Heart right ventricle (tissue), 16 donors: Measurements from ENCODE around the gene MEX3C. TPM values are rescaled to one million over a fixed set of nuclear protein-coding genes. Genes with fewer than 3 reads are reported as not detected.

Experiments
- ATAC-seq, 8 donors: fragments of 200-7000 bp; cut with Tn5 transposase; one replicate each; pipeline ENCODE4 v1.9.1; 2020; ENCODE audit warnings: mild to moderate bottlenecking in 8 of 8, moderate library complexity in 8 of 8, moderate number of reproducible peaks in 1 of 8
- DNase-seq, 2 donors: peaks; one replicate each; pipeline ENCODE4 v3.0.0-alpha.2; 2020
- H3K27ac ChIP-seq, 10 donors: fragments of 200-600 bp; sonication (generic) in 2 of 10; one replicate each; pipeline versions ENCODE4 v1.5.0 to v1.8.0; 2020 to 2022; ENCODE audit warnings: mild to moderate bottlenecking in 3 of 10
- H3K27me3 ChIP-seq, 7 donors: fragments of 200-600 bp; one replicate each; pipeline ENCODE4 v1.8.0; 2021 to 2022; ENCODE audit warnings: mild to moderate bottlenecking in 2 of 7
- H3K36me3 ChIP-seq, 9 donors: fragments of 200-600 bp; sonication (generic) in 1 of 9; one replicate each; pipeline versions ENCODE4 v1.5.0 to v1.8.0; 2020 to 2022; ENCODE audit warnings: mild to moderate bottlenecking in 2 of 9
- H3K4me1 ChIP-seq, 9 donors: fragments of 200-600 bp; sonication (generic) in 1 of 9; one replicate each; pipeline versions ENCODE4 v1.5.0 to v1.8.0; 2020 to 2022; ENCODE audit warnings: mild to moderate bottlenecking in 4 of 9
- H3K4me3 ChIP-seq, 10 donors: fragments of 200-600 bp; sonication (generic) in 2 of 10; one replicate each; pipeline versions ENCODE4 v1.5.0 to v1.8.0; 2020 to 2022; ENCODE audit warnings: mild to moderate bottlenecking in 7 of 10, moderate library complexity in 2 of 10
- H3K9me3 ChIP-seq, 11 donors: fragments of 200-600 bp in 10 of 11; sonication (generic) in 2 of 11; one replicate each; pipeline versions ENCODE4 v1.5.0 to v1.8.0; 2013 to 2022; ENCODE audit warnings: mild to moderate bottlenecking in 2 of 11, control low read depth in 1 of 11, moderate library complexity in 1 of 11
- CTCF ChIP-seq, 9 donors: fragments of 200-600 bp; sonication (generic) in 2 of 9; IDR thresholded peaks; one replicate each; pipeline versions ENCODE4 v1.5.0 to v1.8.0; 2021 to 2022; ENCODE audit warnings: antibody characterized with exemption in 9 of 9, mild to moderate bottlenecking in 5 of 9, moderate library complexity in 1 of 9
- WGBS, 2 donors: extraction: QIAGEN DNeasy Blood & Tissue Kit; methylation state at CpG; one replicate each; pipeline ENCODE4 v1.1.7; 2013; ENCODE audit warnings: inconsistent platforms in 1 of 2; 5-methylcytosine and 5-hydroxymethylcytosine counted together
- intact Hi-C, 10 donors: fragments of 100-400 bp; cut with DNase I; formaldehyde crosslinking; loops; one replicate each; pipeline versions ENCODE4 v1.11.1 to v1.14.2; 2022
- polyA plus RNA-seq, 2 donors: library from polyadenylated mRNA; stranded (reverse); fragments of 200-250 nt; gene quantifications; one replicate each; pipeline ENCODE4 v1.2.3, GENCODE V29; 2013
- total RNA-seq, 10 donors: library from RNA; stranded (reverse); fragmentation: NEBNext Ultra II Directional in 3 of 10; extraction: Animal tissue kit (Norgen Biotek cat#: 25700) in 3 of 10; gene quantifications; one replicate each; pipeline versions ENCODE4 v1.2.1 to v1.2.4, GENCODE V29; 2021 to 2023
- donor health status: Arrhythmogenic right ventricular cardiomyopathy.
- donor health status: ischemic (EF 13 %, LVEDD 7.1; RV severe dilation, severe dysfunction).
- donor health status: healthy with polysubstance abuse.
- donor health status: DM: no; HTN: yes; CAD: no.
- donor health status: DM: no; HTN: no; CAD: no.
- donor health status: ischemic (EF 25% LVEDD 6.9; RV normal size, moderate dysfunction).
- donor health status: ischemic (EF 25% LVEDD 5.7; RV mildly dilated, moderate dysfunction).
- donor health status: healthy.
- donor health status: DM: yes; HTN: yes; CAD: no.
- donor health status: Ischemic cardiomyopathy.
- donor health status: ischemic (EF 35%, LVEDD 5.7; RV mildly dilated, moderate dysfunction).
- donor health status: nonischemic (EF 11% LVEDD 7.7; RV severe dilation, severe dysfunction).
- donor health status: DM: yes; HTN: yes; CAD: no.
- donor health status: PGD.
- donor health status: ischemic (EF 29% LVEDD 5.4; RV normal size, mild dysfunction).
- donor health status: nonischemic (EF 23%, LVEDD 6.1; RV moderate dilation, normal function).

Gene MEX3C
- total and polyA plus RNA-seq, 12 donors, result 6.8 to 24.2 (median 19.4) TPM

- 71 to 75% methylated on average over 1 of the region's 1 CpG for WGBS, 2 donors
- Histone ChIP-seq H3K36me3 (peaks cover 0 to 34% (median 8%) of the 10 kb centered on the region in 9 donors), H3K4me1 (peaks cover 0 to 11% (median 0%) of the 10 kb centered on the region in 9 donors), H3K27me3 (no peaks in the 10 kb centered on the region), H3K4me3 (no peak overlapping the region), H3K27ac (no peak overlapping the region), H3K9me3 (no peaks in the 10 kb centered on the region)
- TF ChIP-seq CTCF (IDR thresholded peaks at IDR 0.05), result no peak
- no peak for DNase-seq
- intact Hi-C loops, result no loop called here
- ATAC-seq, result no peak
Measured at GRCh38 chr18:51171625-51172259, 25.7 kb downstream of the MEX3C start.

GRCh38 chr18:51171223-51171622 is 26.3 kb downstream of the MEX3C start:
- intact Hi-C loops, result no loop called here
- no peak for ATAC-seq
- WGBS, 2 donors, result 99% methylated on average over 3 of the region's 3 CpGs
- peaks cover 0 to 11% (median 0%) of the 10 kb centered on the region in 9 donors for H3K4me1 ChIP-seq
- no peak for TF ChIP-seq CTCF (IDR thresholded peaks at IDR 0.05)
- no peaks in the 10 kb centered on the region for H3K9me3 ChIP-seq
- peaks cover 0 to 29% (median 3%) of the 10 kb centered on the region in 9 donors for H3K36me3 ChIP-seq
- H3K27me3 ChIP-seq, result no peaks in the 10 kb centered on the region
- DNase-seq, result no peak
- no peak overlapping the region for H3K4me3 ChIP-seq
- H3K27ac ChIP-seq, result no peak overlapping the region

GRCh38 chr18:51170664-51171063 is 26.8 kb downstream of the MEX3C start:
- WGBS, 2 donors, result 92 to 96% methylated on average over 3 of the region's 3 CpGs
- ATAC-seq (no peak), DNase-seq (no peak)
- H3K27ac ChIP-seq, result no peak overlapping the region
- no peak overlapping the region for H3K4me3 ChIP-seq
- no peak for TF ChIP-seq CTCF (IDR thresholded peaks at IDR 0.05)
- no peaks in the 10 kb centered on the region for H3K9me3 ChIP-seq
- H3K36me3 ChIP-seq, result peaks cover 0 to 24% (median 0%) of the 10 kb centered on the region in 9 donors
- intact Hi-C loops, result no loop called here
- H3K4me1 ChIP-seq, result peaks cover 0 to 11% (median 0%) of the 10 kb centered on the region in 9 donors
- H3K27me3 ChIP-seq, result no peaks in the 10 kb centered on the region

GRCh38 chr18:51169731-51170130 is 27.8 kb downstream of the MEX3C start:
- H3K4me3 ChIP-seq, result no peak overlapping the region
- no peak overlapping the region for H3K27ac ChIP-seq
- intact Hi-C loops, result no loop called here
- peaks cover 0 to 14% (median 0%) of the 10 kb centered on the region in 9 donors for H3K36me3 ChIP-seq
- ATAC-seq, result no peak
- DNase-seq, result no peak
- no peaks in the 10 kb centered on the region for H3K27me3 ChIP-seq
- peaks cover 0 to 11% (median 0%) of the 10 kb centered on the region in 9 donors for H3K4me1 ChIP-seq
- TF ChIP-seq CTCF (IDR thresholded peaks at IDR 0.05), result no peak
- H3K9me3 ChIP-seq, result no peaks in the 10 kb centered on the region
